GM19239 (cell line): Measurements from ENCODE around the gene CACNG7.
A peak's percentile ranks its signal among the peaks of the same experiment; 100 is the strongest.

ENCODE experiments used
- DNase-seq: peaks from one replicate; pipeline ENCODE4 v3.0.0; 2011; ENCODE audit warnings: low spot score; ENCODE audit not compliant: insufficient read length
- FAIRE-seq: peaks from 2 replicates; lab custom pipeline; 2011; peaks lifted over from hg19 to GRCh38; lab: Jason Lieb, UNC

The CACNG7 gene

GRCh38 chr19:53903055-53903680 is 5.9 kb upstream of the CACNG7 start:
- FAIRE-seq (no peak), DNase-seq (no peak)

GRCh38 chr19:53904909-53905308 is 4.2 kb upstream of the CACNG7 start:
- DNase-seq = no peak
- FAIRE-seq = no peak

- DNase-seq (no peak), FAIRE-seq (no peak)
Observed at GRCh38 chr19:53905787-53906186, 3.3 kb upstream of the CACNG7 start.

- peak; percentile 91 for DNase-seq
Observed at GRCh38 chr19:53906211-53907192, 2.6 kb upstream of the CACNG7 start.

GRCh38 chr19:53907193-53907581 is 1.9 kb upstream of the CACNG7 start:
- FAIRE-seq (no peak), DNase-seq (no peak)

More at GRCh38 chr19:53906211-53907192, 2.6 kb upstream of the CACNG7 start:
- no peak for FAIRE-seq

GRCh38 chr19:53907690-53908089 is 1.4 kb upstream of the CACNG7 start:
- FAIRE-seq = no peak
- DNase-seq = no peak

- no peak for FAIRE-seq
- DNase-seq = peak; percentile 78
Observed at GRCh38 chr19:53908106-53908934, 758 bp upstream of the CACNG7 start.

GRCh38 chr19:53909471-53910169 is 542 bp downstream of the CACNG7 start:
- no peak for FAIRE-seq

GRCh38 chr19:53910170-53910518 is 1.1 kb downstream of the CACNG7 start:
- FAIRE-seq (no peak), DNase-seq (no peak)

More at GRCh38 chr19:53909471-53910169, 542 bp downstream of the CACNG7 start:
- DNase-seq = no peak

GRCh38 chr19:53912653-53913052 is 3.6 kb downstream of the CACNG7 start:
- DNase-seq (no peak), FAIRE-seq (no peak)

GRCh38 chr19:53915000-53915399 is 5.9 kb downstream of the CACNG7 start:
- no peak for DNase-seq
- FAIRE-seq = no peak

GRCh38 chr19:53916004-53916403 is 6.9 kb downstream of the CACNG7 start:
- no peak for FAIRE-seq
- no peak for DNase-seq

GRCh38 chr19:53917356-53917755 is 8.3 kb downstream of the CACNG7 start:
- no peak for FAIRE-seq
- no peak for DNase-seq

GRCh38 chr19:53927739-53928138 is 18.7 kb downstream of the CACNG7 start:
- DNase-seq = no peak
- no peak for FAIRE-seq

GRCh38 chr19:53936029-53936428 is 27.0 kb downstream of the CACNG7 start:
- DNase-seq = no peak
- FAIRE-seq = no peak

- FAIRE-seq (no peak), DNase-seq (no peak)
Observed at GRCh38 chr19:53942001-53942786, 33.1 kb downstream of the CACNG7 start.

- FAIRE-seq (no peak), DNase-seq (no peak)
Observed at GRCh38 chr19:53944416-53944815, 35.3 kb downstream of the CACNG7 start.

GRCh38 chr19:53944933-53945332 is 35.9 kb downstream of the CACNG7 start:
- no peak for DNase-seq
- no peak for FAIRE-seq

- FAIRE-seq (no peak), DNase-seq (no peak)
Observed at GRCh38 chr19:53945441-53945840, 36.4 kb downstream of the CACNG7 start.
